ENCODE data around the gene DIO3.

DIO3 gene

GRCh38 chr14:101561145-101561896 lies at the start of gene DIO3:
TSS of gene DIO3 (plus strand) at chr14:101561495.
- no peak for DNase-seq (ENCODE audit: low spot score)

GRCh38 chr14:101511620-101512375 lies 49.5 kb upstream of the DIO3 start:
- TF ChIP-seq CTCF (IDR thresholded peaks at IDR 0.05; ENCODE audit: extremely low read depth, missing control alignments), result no peak
- DNase-seq (ENCODE audit: low spot score), result no peak

More at GRCh38 chr14:101561145-101561896, at the start of gene DIO3:
- TF ChIP-seq CTCF (IDR thresholded peaks at IDR 0.05; ENCODE audit: extremely low read depth, missing control alignments), result no peak

- TF ChIP-seq CTCF (IDR thresholded peaks at IDR 0.05; ENCODE audit: extremely low read depth, missing control alignments), result no peak
- no peak for DNase-seq (ENCODE audit: low spot score)
Observed at GRCh38 chr14:101512376-101512695, 49.0 kb upstream of the DIO3 start.

- DNase-seq (ENCODE audit: low spot score), result no peak
- no peak for TF ChIP-seq CTCF (IDR thresholded peaks at IDR 0.05; ENCODE audit: extremely low read depth, missing control alignments)
Observed at GRCh38 chr14:101514136-101514535, 47.2 kb upstream of the DIO3 start.

- TF ChIP-seq CTCF (IDR thresholded peaks at IDR 0.05; ENCODE audit: extremely low read depth, missing control alignments), result no peak
- no peak for DNase-seq (ENCODE audit: low spot score)
Observed at GRCh38 chr14:101516401-101516800, 44.9 kb upstream of the DIO3 start.

- no peak for TF ChIP-seq CTCF (IDR thresholded peaks at IDR 0.05; ENCODE audit: extremely low read depth, missing control alignments)
- DNase-seq (ENCODE audit: low spot score), result no peak
Observed at GRCh38 chr14:101518611-101519473, 42.5 kb upstream of the DIO3 start.

Data from GM20000 (cell line).